ENCODE data around the gene CBX8.

DNA sequence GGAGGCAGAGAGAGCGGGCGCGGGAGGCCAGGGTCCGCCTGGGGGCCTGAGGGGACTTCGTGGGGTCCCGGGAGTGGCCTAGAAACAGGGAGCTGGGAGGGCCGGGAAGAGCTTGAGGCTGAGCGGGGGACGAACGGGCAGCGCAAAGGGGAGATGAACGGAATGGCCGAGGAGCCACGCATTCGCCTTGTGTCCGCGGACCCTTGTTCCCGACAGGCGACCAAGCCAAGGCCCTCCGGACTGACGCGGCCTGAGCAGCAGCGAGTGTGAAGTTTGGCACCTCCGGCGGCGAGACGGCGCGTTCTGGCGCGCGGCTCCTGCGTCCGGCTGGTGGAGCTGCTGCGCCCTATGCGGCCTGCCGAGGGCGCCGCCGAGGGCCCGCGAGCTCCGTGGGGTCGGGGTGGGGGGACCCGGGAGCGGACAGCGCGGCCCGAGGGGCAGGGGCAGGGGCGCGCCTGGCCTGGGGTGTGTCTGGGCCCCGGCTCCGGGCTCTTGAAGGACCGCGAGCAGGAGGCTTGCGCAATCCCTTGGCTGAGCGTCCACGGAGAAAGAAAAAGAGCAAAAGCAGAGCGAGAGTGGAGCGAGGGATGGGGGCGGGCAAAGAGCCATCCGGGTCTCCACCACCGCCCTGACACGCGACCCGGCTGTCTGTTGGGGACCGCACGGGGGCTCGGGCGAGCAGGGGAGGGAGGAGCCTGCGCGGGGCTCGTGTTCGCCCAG, 43.6 kb upstream of the CBX8 start:
- TF ChIP-seq BHLHE40 (IDR thresholded peaks at IDR 0.05; ENCODE audit: borderline replicate concordance) (no peak), SP1 (IDR thresholded peaks at IDR 0.05) (no peak), L3MBTL2 (conservative IDR thresholded peaks at IDR 0.05) (peak; percentile 79; the same call in 1 of the 2 replicates), ZNF384 (IDR thresholded peaks at IDR 0.05) (no peak), LEF1 (IDR thresholded peaks at IDR 0.05; ENCODE audit: borderline replicate concordance) (no peak), FOXA1 (IDR thresholded peaks at IDR 0.05) (no peak)
